Measurements from ENCODE around the gene NSMCE4A.
"Not testable (repeated sequence)": the region's sequence is repeated elsewhere in the genome, so short reads cannot be mapped to it uniquely, and the experiment has no call there.

Gene NSMCE4A

GRCh38 chr10:121974535-121975294 is at the start of gene NSMCE4A:
TSS of gene NSMCE4A (minus strand) at chr10:121975217. CDS start at chr10:121975165, 52 bp downstream.
- peak; percentile 40 to 92 (median 83) for DNase-seq
- intact Hi-C loops (cut with DNase I), result loop anchor here (2.0 kb wide), 1 partner anchor 46 kb away; the partner anchor contains the start of gene ATE1

DNA sequence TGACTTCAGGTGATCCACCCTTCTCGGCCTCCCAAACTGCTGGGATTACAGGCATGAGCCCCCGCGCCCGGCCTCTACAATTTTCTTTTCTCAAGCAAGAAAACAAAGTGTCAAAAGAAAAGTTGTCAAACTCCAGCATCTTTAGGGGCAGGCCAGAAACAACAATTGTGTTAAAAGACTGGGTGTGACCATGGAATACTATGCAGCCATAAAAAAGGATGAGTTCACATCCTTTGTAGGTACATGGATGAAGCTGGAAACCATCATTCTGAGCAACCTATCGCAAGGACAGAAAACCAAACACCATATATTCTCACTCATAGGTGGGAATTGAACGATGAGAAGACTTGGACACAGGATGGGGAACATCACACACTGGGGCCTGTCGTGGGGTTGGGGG is 48.2 kb upstream of the NSMCE4A start:
- intact Hi-C loops (cut with DNase I), result not testable (repeated sequence)

GRCh38 chr10:122022276-122022675 is 47.3 kb upstream of the NSMCE4A start:
- no peak for DNase-seq

More for the DNA sequence above, 48.2 kb upstream of the NSMCE4A start:
- DNase-seq, result not testable (repeated sequence)

DNA sequence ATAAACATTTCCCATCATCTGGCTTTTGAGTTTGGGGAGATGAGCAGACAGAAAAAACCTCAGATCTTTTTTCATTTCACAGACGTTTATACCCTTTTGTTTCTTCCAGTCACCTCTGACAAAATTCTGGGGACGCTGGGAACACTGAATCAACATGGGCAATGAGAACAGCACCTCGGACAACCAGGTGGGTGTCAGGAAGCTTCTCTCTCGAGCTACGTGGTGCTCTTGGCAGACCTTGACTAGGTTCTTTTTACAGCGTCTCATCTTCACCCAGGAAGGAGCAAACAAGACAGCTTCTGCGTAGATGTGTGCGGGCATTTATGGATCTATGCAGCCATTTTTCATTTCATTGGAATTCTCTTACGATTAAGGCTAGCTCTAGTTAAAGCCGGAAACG is 46.8 kb upstream of the NSMCE4A start:
- DNase-seq, result no peak
- intact Hi-C loops (cut with DNase I), result no loop called here

More at GRCh38 chr10:122022276-122022675, 47.3 kb upstream of the NSMCE4A start:
- intact Hi-C loops (cut with DNase I), result no loop called here

DNA sequence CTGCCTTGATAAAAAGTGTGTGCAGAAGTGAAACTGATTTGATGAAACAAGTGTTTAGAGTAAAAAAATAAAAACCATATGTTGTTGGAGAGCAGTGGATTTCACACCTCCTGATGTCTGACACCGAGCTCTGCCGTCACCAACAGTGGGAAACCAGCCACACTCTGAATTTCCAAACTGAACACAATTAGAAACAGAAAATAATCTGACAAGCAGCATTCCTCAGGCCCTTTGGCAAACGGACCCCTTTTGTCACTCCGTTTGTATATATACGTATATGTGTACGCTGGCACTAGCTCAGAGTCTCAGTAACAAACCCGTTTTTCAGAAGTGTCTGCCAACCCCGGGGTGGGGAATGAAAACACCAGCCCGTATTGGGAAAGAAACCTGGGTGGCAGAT is 46.4 kb upstream of the NSMCE4A start:
- intact Hi-C loops (cut with DNase I), result no loop called here
- DNase-seq, result no peak

- intact Hi-C loops (cut with DNase I), result no loop called here
- DNase-seq, result no peak
Measured at GRCh38 chr10:122020226-122020625, 45.2 kb upstream of the NSMCE4A start.

GRCh38 chr10:122019414-122019975 is 44.5 kb upstream of the NSMCE4A start:
- peak in 1 of 42 donors; percentile 2 for DNase-seq

DNA sequence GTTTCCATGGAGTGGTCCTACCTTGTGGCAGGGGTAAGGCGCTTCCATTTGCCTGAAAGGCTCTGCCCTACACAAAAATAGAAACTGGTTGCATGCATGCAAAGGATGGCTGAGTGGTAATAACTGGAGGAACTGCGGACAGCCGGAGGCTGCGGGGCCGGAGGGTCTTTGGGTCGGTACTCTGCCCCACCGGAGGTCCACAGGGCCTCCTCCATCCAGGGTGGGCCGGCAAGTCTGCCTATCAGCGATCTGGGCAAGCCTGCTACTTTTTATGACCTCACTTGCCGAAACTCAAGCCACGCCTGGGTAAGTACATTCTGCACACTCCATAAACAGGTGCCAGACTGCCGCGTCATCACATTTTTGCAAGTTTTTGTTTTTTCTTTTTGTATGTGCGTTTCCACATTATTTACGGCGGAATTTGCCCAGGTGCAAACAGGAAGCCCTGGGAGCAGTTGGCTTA is 44.0 kb upstream of the NSMCE4A start:
- no peak for DNase-seq

More at GRCh38 chr10:122019414-122019975, 44.5 kb upstream of the NSMCE4A start:
- intact Hi-C loops (cut with DNase I), result no loop called here

GRCh38 chr10:122018491-122018890 is 43.5 kb upstream of the NSMCE4A start:
- DNase-seq, result no peak
- intact Hi-C loops (cut with DNase I), result no loop called here

More for the DNA sequence above, 44.0 kb upstream of the NSMCE4A start:
- intact Hi-C loops (cut with DNase I), result no loop called here

DNA sequence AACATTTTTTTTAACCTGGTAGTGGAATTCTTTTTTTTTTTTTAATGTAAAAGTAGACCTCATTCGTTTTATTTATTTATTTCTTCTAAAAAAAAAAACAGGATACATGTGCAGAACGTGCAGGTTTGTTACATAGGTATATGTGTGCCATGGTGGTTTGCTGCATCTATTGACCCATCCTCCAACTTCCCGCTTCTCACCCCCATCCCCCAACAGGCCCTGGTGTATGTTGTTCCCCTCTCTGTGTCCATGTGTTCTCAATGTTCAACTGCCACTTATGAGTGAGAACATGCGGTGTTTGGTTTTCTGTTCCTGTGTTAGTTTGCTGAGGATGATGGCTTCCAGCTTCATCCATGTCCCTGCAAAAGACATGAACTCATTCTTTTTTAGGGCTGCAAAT is 42.9 kb upstream of the NSMCE4A start:
- DNase-seq; intact Hi-C loops (cut with DNase I): not testable (repeated sequence)

DNA sequence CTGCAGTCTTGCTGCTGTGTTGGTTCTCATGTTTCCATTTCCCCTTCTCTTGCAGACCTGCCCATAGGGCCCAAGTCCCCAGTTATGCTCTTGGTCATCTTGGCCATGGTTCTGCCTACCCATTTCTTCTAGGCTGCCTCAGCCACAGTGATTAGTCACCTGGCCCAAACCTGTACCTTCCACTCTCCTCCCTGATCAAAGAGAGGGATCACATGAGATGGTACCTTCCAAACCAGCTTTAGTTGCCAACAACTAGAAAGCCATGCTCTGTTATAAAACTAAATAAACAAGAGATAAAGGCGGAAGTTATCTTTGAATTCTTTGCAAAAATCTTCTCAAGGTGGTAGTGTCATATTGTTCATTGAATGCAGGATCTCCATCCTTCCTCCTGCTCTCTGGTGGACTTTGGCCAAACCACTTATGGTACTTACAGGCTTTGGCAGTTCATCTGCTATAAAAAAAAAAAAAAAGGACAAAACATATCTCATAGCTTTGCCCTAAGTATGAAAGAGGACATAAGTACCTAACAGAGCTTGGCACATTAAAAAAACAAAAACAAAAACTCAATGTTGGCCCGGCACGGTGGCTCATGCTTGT is 39.7 kb upstream of the NSMCE4A start:
- intact Hi-C loops (cut with DNase I), result no loop called here
- DNase-seq, result no peak

- intact Hi-C loops (cut with DNase I), result no loop called here
- no peak for DNase-seq
Measured at GRCh38 chr10:122013311-122013780, 38.3 kb upstream of the NSMCE4A start.

- no peak for DNase-seq
- intact Hi-C loops (cut with DNase I), result no loop called here
Measured at GRCh38 chr10:122012731-122013130, 37.7 kb upstream of the NSMCE4A start.

DNA sequence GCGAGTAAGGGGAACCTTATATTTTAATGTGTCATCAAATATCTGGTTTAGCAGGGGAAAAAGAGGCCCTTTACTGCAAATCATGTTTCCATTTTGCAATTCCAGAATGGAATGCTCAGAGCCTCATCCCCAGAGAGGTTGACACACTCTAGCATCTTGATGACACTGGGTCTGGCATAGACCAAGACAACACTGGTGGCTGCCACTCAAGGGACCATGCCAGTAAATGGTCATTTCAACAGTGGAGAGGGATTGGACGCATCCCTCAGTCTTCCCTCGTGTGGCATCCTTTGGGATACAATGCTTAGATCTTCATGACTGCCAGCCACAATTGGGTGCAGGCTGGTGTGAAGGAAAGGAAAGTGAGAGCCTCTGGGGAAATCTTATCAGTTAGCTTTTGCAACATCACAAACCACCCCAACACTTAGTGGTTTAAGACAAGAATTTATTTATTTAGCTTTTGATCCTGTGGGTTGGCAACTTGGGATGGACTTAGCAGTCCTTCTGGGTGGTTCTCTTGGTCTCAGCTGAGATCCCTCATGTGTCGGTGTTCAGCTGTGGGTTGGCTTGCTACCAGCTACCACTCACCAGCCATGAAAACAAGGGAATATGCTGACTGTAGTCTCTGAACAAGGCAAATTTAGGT is 35.5 kb upstream of the NSMCE4A start:
- intact Hi-C loops (cut with DNase I), result no loop called here
- DNase-seq, result no peak

GRCh38 chr10:122007415-122007814 is 32.4 kb upstream of the NSMCE4A start:
- intact Hi-C loops (cut with DNase I), result no loop called here
- no peak for DNase-seq

DNA sequence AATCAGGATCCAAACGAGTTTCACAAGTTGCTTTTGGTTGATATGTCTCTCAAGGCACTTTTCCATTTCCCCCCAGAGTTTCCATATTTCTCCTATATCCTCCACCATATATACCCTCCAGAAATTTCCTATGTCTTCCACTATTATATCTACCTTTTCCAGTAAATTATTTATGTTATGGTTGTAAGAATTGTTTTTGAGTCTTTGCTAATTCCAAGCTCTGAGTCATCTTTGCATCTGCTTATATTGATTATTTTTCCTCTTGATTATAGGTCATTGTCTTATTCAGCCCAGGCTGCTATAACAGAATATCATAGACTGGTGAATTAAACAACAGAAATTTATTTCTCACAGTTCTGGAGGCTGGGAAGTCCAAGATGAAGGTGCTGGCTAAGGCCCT is 26.7 kb upstream of the NSMCE4A start:
- intact Hi-C loops (cut with DNase I), result no loop called here
- no peak for DNase-seq

DNA sequence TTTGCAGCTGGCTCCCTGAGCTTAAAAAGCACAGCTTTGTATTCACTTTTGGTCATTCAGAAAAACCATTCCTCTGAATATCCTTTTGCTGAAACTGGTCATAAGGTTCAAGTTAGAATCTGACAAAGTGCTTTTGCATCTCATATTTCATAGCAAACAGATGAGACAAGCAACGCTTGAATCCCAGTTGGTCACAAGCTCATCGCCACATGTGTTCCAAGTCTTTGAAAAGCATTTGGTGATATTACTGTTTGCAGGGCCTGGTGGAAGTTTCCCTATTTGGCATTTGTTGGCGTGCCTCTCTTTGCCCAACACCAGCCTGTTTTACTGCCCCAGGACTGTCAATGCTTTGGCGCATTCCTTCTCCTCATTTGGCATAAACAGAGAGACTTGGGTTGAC is 24.3 kb upstream of the NSMCE4A start:
- intact Hi-C loops (cut with DNase I), result no loop called here
- no peak for DNase-seq

- intact Hi-C loops (cut with DNase I), result no loop called here
- no peak for DNase-seq
Measured at GRCh38 chr10:121998462-121998861, 23.4 kb upstream of the NSMCE4A start.

GRCh38 chr10:121994429-121994941 is 19.5 kb upstream of the NSMCE4A start:
- DNase-seq, result peak in 2 of 42 donors; percentile 5 to 14
- intact Hi-C loops (cut with DNase I), result no loop called here
